Vagina (tissue), 2 donors: ENCODE measurements around the gene DPEP1. TPM values are rescaled to one million over a fixed set of nuclear protein-coding genes. Genes with fewer than 3 reads are reported as not detected.

ENCODE experiments used
- DNase-seq, 2 donors: peaks; one replicate each; pipeline ENCODE4 v3.0.0-alpha.2; 2017; ENCODE audit errors: extremely low spot score in 2 of 2
- H3K27ac ChIP-seq: fragments of 200-600 bp; sonication (generic); one replicate; pipeline ENCODE4 v1.5.1; 2019
- H3K27me3 ChIP-seq: fragments of 200-600 bp; sonication (generic); one replicate; pipeline ENCODE4 v1.5.1; 2019
- H3K36me3 ChIP-seq, 2 donors: fragments of 200-600 bp; sonication (generic); one replicate each; pipeline ENCODE4 v1.5.1; 2017 to 2019
- H3K4me1 ChIP-seq: fragments of 200-600 bp; sonication (generic); one replicate; pipeline ENCODE4 v1.5.1; 2019
- H3K4me3 ChIP-seq, 2 donors: fragments of 200-600 bp; sonication (generic); 1 replicate in 1 of 2; 2 replicates in 1 of 2; pipeline ENCODE4 v1.5.1; 2016 to 2019
- H3K9me3 ChIP-seq: fragments of 200-600 bp; sonication (generic); one replicate; pipeline ENCODE4 v1.5.1; 2019
- POLR2A ChIP-seq, 2 donors: fragments of 450-650 bp; IDR thresholded peaks; one replicate each; pipeline ENCODE4 v1.6.1; 2017; ENCODE audit warnings: antibody characterized with exemption in 2 of 2, mild to moderate bottlenecking in 2 of 2, moderate library complexity in 2 of 2
- POLR2AphosphoS5 ChIP-seq, 2 donors: sonication (generic); formaldehyde crosslinking; IDR thresholded peaks; one replicate each; pipeline ENCODE4 v1.9.0; 2017; ENCODE audit warnings: antibody characterized with exemption in 2 of 2, mild to moderate bottlenecking in 2 of 2, low read depth in 1 of 2; ENCODE audit not compliant: insufficient read depth in 1 of 2
- intact Hi-C: fragments of 100-400 bp; cut with DNase I; formaldehyde crosslinking; loops from one replicate; pipeline ENCODE4 v1.15.1; 2023
- total RNA-seq: library from RNA; depleted of rRNA; stranded (reverse); fragments of >200 nt; gene quantifications from one replicate; pipeline ENCODE4 v1.2.3, GENCODE V29; 2016
- TF ChIP-seq, protein P1 (sequence below), 3 experiments: fragments of 450-650 bp in 2 of 3; fragments of 200-600 bp in 1 of 3; sonication (generic) in 1 of 3; IDR thresholded peaks; one replicate each; pipeline ENCODE4 v1.5.1; 2017 to 2019; ENCODE audit warnings: antibody characterized with exemption in 3 of 3, mild to moderate bottlenecking in 2 of 3, moderate library complexity in 2 of 3

Gene DPEP1
- total RNA-seq, 1 donor from 2014 or later: not detected

DNA sequence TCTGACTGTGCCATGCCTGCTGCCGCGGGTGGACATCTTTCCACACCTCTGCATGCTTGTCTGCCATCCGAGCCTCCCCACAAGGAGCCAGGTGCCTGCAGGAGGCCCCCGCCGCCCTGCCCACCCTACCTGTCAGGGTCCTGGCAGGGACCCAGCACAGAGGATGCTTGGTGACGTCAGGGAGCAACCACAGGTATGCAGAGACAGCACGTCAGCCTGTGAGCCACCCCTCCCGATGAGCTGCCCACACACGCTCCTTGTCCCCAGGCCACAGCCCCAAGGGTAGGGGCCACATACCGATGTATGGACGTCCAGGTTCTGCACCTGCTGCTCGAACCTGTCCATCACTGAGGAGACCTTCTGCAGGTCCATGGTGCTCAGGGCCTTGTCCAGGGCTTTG is 33.5 kb downstream of the DPEP1 start:
- intact Hi-C loops: no loop called here

DNA sequence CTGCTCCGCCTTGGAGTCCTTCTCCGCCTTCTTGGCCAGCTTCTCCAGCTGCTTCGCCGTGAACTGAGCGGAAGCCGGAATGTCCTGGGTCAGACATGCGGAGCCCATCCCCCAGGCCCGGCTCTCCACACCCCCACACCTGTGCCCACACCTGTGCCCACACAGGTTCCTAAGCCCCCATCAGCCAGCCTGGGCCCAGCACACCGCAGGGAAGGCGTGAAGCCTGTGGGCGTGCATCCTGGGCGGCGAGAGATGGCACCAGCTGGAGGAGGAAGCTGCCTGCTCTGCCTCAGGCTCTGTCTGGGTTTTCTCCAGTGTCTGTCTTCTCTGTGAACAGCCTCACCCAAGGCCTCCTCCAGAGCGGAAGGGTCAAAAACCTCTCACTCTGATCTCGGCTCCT is 38.1 kb downstream of the DPEP1 start:
- Histone ChIP-seq H3K4me1 (peaks cover 11% of the 10 kb centered on the region), H3K27ac (no peak overlapping the region), H3K36me3 (peaks cover 0 to 8% of the 10 kb centered on the region in 2 donors), H3K27me3 (no peaks in the 10 kb centered on the region), H3K4me3 (no peak overlapping the region), H3K9me3 (no peaks in the 10 kb centered on the region)
- DNase-seq: no peak
- intact Hi-C loops: no loop called here
- TF ChIP-seq POLR2AphosphoS5 (IDR thresholded peaks at IDR 0.05; ENCODE audit: insufficient read depth in 1 of 2, low read depth in 1 of 2): no peak

More for the DNA sequence above, 33.5 kb downstream of the DPEP1 start:
- Histone ChIP-seq H3K27me3 (no peaks in the 10 kb centered on the region), H3K4me1 (no peaks in the 10 kb centered on the region), H3K4me3 (no peak overlapping the region), H3K27ac (no peak overlapping the region), H3K9me3 (no peaks in the 10 kb centered on the region), H3K36me3 (peaks cover 0 to 31% of the 10 kb centered on the region in 2 donors)
- TF ChIP-seq, protein P1, sequence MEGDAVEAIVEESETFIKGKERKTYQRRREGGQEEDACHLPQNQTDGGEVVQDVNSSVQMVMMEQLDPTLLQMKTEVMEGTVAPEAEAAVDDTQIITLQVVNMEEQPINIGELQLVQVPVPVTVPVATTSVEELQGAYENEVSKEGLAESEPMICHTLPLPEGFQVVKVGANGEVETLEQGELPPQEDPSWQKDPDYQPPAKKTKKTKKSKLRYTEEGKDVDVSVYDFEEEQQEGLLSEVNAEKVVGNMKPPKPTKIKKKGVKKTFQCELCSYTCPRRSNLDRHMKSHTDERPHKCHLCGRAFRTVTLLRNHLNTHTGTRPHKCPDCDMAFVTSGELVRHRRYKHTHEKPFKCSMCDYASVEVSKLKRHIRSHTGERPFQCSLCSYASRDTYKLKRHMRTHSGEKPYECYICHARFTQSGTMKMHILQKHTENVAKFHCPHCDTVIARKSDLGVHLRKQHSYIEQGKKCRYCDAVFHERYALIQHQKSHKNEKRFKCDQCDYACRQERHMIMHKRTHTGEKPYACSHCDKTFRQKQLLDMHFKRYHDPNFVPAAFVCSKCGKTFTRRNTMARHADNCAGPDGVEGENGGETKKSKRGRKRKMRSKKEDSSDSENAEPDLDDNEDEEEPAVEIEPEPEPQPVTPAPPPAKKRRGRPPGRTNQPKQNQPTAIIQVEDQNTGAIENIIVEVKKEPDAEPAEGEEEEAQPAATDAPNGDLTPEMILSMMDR (IDR thresholded peaks at IDR 0.05): no peak
- TF ChIP-seq POLR2A (IDR thresholded peaks at IDR 0.05) (no peak), POLR2AphosphoS5 (IDR thresholded peaks at IDR 0.05; ENCODE audit: insufficient read depth in 1 of 2, low read depth in 1 of 2) (no peak)
- no peak for DNase-seq

DNA sequence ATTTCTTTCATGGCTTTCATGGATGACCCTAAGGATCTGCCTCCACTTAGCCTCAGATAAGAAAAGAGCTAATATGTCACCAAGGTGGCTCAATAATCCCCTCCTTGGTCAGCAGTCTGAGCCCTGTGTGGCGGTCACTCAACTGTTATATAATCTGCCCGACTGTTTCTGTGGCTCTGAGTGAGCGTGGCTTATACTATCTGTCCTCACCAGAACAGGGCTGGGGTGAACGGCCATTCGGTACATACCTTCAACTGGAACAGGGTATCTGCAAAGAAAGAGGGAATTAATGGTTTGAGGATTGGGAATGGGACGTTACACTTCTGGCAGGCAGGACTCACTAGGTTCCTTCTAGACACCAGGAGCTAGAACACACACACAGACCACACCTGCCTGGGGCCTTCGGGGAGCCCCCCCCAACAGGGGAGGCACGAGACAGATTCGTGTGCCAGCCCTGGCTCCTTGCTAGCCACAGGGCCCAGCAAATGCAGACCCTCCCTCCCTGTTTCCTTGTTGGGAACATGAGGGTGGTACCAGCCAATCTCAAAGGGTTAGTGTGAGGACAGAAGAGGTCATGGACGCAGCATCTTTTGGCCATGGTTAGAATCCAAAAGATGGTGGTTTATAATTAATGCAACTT is 40.3 kb downstream of the DPEP1 start:
- intact Hi-C loops: no loop called here
- Histone ChIP-seq H3K4me3 (no peak overlapping the region), H3K27me3 (no peaks in the 10 kb centered on the region), H3K27ac (no peak overlapping the region), H3K9me3 (no peaks in the 10 kb centered on the region), H3K4me1 (peaks cover 23% of the 10 kb centered on the region), H3K36me3 (no peaks in the 10 kb centered on the region)
- DNase-seq: no peak
- TF ChIP-seq, protein P1 (IDR thresholded peaks at IDR 0.05): no peak
- no peak for TF ChIP-seq POLR2A (IDR thresholded peaks at IDR 0.05)
- TF ChIP-seq POLR2AphosphoS5 (IDR thresholded peaks at IDR 0.05; ENCODE audit: insufficient read depth in 1 of 2, low read depth in 1 of 2): no peak

DNA sequence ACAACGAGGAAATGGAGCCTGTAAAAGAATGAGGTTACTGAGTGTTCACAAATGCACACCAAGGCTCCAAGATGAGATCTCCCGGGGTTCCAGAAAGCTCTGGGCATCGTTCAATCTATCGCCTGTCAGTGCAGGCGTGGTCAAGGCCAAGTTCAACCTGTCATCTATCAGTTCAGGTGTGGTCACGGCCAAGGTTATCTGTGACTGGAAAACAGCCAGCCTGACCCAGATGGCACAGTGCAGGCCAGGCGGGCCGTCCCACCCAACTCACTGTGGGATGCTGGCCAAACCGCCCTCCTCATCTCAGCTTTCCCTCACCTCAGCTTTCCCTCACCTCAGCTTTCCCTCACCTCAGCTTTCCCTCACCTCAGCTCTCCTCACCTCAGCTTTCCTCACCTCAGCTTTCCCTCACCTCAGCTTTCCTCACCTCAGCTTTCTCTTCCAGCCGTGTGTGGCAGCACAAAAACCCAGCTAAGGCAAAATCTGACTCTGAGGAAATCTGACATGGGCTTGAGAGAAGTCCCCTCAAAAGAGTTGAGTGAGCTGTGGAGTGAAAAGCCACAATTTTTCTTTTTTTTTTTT is 41.7 kb downstream of the DPEP1 start:
- Histone ChIP-seq H3K27ac (no peak overlapping the region), H3K4me3 (no peak overlapping the region), H3K27me3 (no peaks in the 10 kb centered on the region), H3K9me3 (no peaks in the 10 kb centered on the region), H3K36me3 (no peaks in the 10 kb centered on the region), H3K4me1 (peaks cover 29% of the 10 kb centered on the region)
- TF ChIP-seq POLR2A (IDR thresholded peaks at IDR 0.05): no peak
- no peak for TF ChIP-seq POLR2AphosphoS5 (IDR thresholded peaks at IDR 0.05; ENCODE audit: insufficient read depth in 1 of 2, low read depth in 1 of 2)
- TF ChIP-seq, protein P1 (IDR thresholded peaks at IDR 0.05): no peak
- no peak for DNase-seq
- intact Hi-C loops: no loop called here

DNA sequence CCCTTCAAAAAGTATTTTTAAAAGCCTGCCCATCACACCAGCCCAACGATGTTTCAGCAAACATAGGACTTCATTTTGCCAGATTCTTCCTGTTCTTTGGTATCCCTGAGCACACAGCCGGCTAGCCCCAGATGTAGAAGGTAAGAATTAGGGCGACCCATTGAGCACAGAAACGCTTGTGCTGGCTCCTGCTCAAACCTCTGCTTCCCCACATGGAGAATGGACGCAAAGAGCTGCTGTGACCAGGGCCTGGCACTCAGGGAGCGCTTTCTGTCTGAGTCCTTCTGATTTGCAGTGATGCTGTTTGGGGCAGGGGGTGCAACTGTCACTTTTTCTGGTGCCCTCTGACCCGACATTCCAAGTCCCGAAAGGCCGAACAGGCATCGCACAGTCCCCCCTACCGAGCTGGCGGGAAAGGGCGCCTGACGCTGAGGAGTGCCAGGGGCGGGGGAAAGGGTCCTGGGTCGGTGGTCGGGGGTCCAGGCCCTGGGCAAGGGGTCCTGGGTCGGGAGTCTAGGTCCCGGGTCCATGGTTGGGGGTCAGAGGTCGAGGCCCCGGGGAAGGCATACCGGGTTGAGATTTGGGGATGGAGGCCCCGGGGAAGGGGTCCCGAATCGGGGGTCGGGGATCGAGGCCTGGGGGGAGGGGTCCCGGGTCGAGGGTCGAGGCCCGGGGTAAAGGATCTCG is 43.1 kb downstream of the DPEP1 start:
- Histone ChIP-seq H3K9me3 (no peaks in the 10 kb centered on the region), H3K4me1 (peaks cover 29% of the 10 kb centered on the region), H3K4me3 (peak overlapping the region; percentile 91 to 93), H3K27me3 (no peaks in the 10 kb centered on the region), H3K27ac (peak overlapping the region; percentile 71), H3K36me3 (peaks cover 0 to 3% of the 10 kb centered on the region in 2 donors)
- intact Hi-C loops: no loop called here
- DNase-seq: no peak
- TF ChIP-seq POLR2A (IDR thresholded peaks at IDR 0.05): no peak
- TF ChIP-seq, protein P1 (IDR thresholded peaks at IDR 0.05): no peak
- TF ChIP-seq POLR2AphosphoS5 (IDR thresholded peaks at IDR 0.05; ENCODE audit: insufficient read depth in 1 of 2, low read depth in 1 of 2): no peak
